ENCODE results near the gene SORCS3. TPM values are rescaled to one million over a fixed set of nuclear protein-coding genes. Genes with fewer than 3 reads are reported as not detected.

Gene SORCS3
- total and polyA plus RNA-seq, 7 experiments from 2014 or later, result 0.41 to 4.6 (median 0.61) TPM; not detected in 1

GRCh38 chr10:105262666-105263065, 621.6 kb downstream of the SORCS3 start:
- H3K36me3 Mint-ChIP-seq, result peaks cover 0 to 22% (median 7%) of the 10 kb centered on the region in 5 donors

DNA sequence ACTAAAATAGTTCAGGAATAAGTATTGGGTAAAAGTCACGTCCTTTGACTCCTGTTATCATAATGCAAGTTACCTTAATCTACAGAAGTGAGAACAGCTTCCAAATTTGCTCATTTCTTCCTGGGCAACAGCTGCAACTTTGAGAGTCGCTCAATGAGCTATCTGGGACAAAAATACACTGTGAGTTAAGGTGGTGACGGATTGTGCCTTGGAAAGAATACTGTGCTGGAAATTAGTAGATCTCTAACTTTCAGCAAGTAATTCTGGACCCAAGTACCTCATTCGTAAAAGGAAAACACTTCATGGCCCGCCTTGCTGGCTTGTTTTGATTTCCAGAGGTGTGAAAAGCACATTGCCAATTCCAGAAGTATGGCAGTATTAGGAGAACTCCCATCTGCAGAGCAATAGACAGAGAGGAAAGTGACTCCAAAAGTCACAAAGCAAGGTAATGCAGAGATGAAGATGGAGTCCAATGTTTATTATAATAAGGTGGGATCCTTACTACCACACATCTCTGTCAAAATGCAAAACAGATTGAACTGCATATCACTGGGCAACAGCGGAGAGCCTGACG, 626.0 kb downstream of the SORCS3 start:
- POLR2A ChIA-PET, result no interaction called here
- CTCF ChIA-PET, result no interaction called here
- no peaks in the 10 kb centered on the region for H3K27me3 Mint-ChIP-seq
- H3K27me3 ChIP-seq (ENCODE audit: control insufficient read depth in 2 of 2, insufficient read depth in 2 of 2, low read length in 2 of 2), result no peaks in the 10 kb centered on the region
- peaks cover 0 to 2% (median 0%) of the 10 kb centered on the region in 11 donors for H3K9me3 Mint-ChIP-seq
- H3K4me3 ChIP-seq (ENCODE audit: low read length), result no peak overlapping the region
- ATAC-seq (no peak), DNase-seq (no peak)
- no peaks in the 10 kb centered on the region for H3K9me3 ChIP-seq (ENCODE audit: control insufficient read depth in 2 of 3, low read length in 3 of 3)
- H3K4me1 ChIP-seq (ENCODE audit: control insufficient read depth in 2 of 2, insufficient read depth in 2 of 2, low read length in 2 of 2), result no peaks in the 10 kb centered on the region
- no peaks in the 10 kb centered on the region for H3K36me3 ChIP-seq (ENCODE audit: control insufficient read depth in 2 of 3, insufficient read depth in 3 of 3, low read length in 3 of 3)
- H3K4me1 Mint-ChIP-seq, result no peaks in the 10 kb centered on the region
- no peak overlapping the region for H3K27ac Mint-ChIP-seq
- intact Hi-C loops (cut with micrococcal nuclease), result no loop called here
- H3K27ac ChIP-seq (ENCODE audit: low read depth, low read length), result no peak overlapping the region
- no peak overlapping the region for H3K4me3 Mint-ChIP-seq
- peaks cover 0 to 16% (median 4%) of the 10 kb centered on the region in 5 donors for H3K36me3 Mint-ChIP-seq

More at GRCh38 chr10:105262666-105263065, 621.6 kb downstream of the SORCS3 start:
- no peak overlapping the region for H3K4me3 Mint-ChIP-seq
- ChIA-PET CTCF (no interaction called here), POLR2A (no interaction called here)
- ATAC-seq (no peak), DNase-seq (no peak)
- H3K4me1 ChIP-seq (ENCODE audit: control insufficient read depth in 2 of 2, insufficient read depth in 2 of 2, low read length in 2 of 2), result no peaks in the 10 kb centered on the region
- no peaks in the 10 kb centered on the region for H3K4me1 Mint-ChIP-seq
- intact Hi-C loops (cut with micrococcal nuclease), result no loop called here
- H3K4me3 ChIP-seq (ENCODE audit: low read length), result no peak overlapping the region
- peaks cover 0 to 2% (median 0%) of the 10 kb centered on the region in 11 donors for H3K9me3 Mint-ChIP-seq
- no peaks in the 10 kb centered on the region for H3K9me3 ChIP-seq (ENCODE audit: control insufficient read depth in 2 of 3, low read length in 3 of 3)
- H3K27me3 ChIP-seq (ENCODE audit: control insufficient read depth in 2 of 2, insufficient read depth in 2 of 2, low read length in 2 of 2), result no peaks in the 10 kb centered on the region
- H3K27ac Mint-ChIP-seq, result no peak overlapping the region
- H3K27me3 Mint-ChIP-seq, result no peaks in the 10 kb centered on the region
- no peaks in the 10 kb centered on the region for H3K36me3 ChIP-seq (ENCODE audit: control insufficient read depth in 2 of 3, insufficient read depth in 3 of 3, low read length in 3 of 3)
- H3K27ac ChIP-seq (ENCODE audit: low read depth, low read length), result no peak overlapping the region

DNA sequence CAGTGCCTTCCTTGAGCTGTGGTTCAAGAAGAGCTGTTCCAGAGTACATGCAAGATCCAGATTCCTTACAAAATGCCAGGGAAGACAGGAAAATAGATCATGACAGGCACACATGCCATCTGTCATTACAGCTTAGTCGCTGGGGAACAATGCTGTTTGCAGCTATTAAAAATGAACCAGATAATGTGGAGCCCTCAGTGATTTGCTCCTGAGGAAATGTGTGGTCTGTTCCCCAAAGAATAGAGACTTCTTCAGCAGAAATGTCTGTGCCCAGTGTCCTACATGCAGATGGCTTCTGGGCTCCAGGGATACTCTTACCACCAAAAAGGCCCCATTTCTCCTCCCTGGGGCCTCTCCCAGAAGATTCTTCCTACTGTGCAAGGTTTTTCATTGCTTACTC, 627.9 kb downstream of the SORCS3 start:
- no peak for ATAC-seq
- no peak overlapping the region for H3K4me3 ChIP-seq (ENCODE audit: low read length)
- no peaks in the 10 kb centered on the region for H3K36me3 ChIP-seq (ENCODE audit: control insufficient read depth in 2 of 3, insufficient read depth in 3 of 3, low read length in 3 of 3)
- H3K9me3 Mint-ChIP-seq, result peaks cover 0 to 2% (median 0%) of the 10 kb centered on the region in 11 donors
- no peaks in the 10 kb centered on the region for H3K27me3 Mint-ChIP-seq
- H3K36me3 Mint-ChIP-seq, result peaks cover 0 to 4% (median 0%) of the 10 kb centered on the region in 5 donors
- H3K27ac ChIP-seq (ENCODE audit: low read depth, low read length), result no peak overlapping the region
- no peak overlapping the region for H3K27ac Mint-ChIP-seq
- ChIA-PET CTCF (no interaction called here), POLR2A (no interaction called here)
- peaks cover 0 to under 1% (median 0%) of the 10 kb centered on the region in 7 donors for H3K4me1 Mint-ChIP-seq
- H3K4me3 Mint-ChIP-seq, result no peak overlapping the region
- intact Hi-C loops (cut with micrococcal nuclease), result no loop called here
- DNase-seq, result no peak
- no peaks in the 10 kb centered on the region for H3K27me3 ChIP-seq (ENCODE audit: control insufficient read depth in 2 of 2, insufficient read depth in 2 of 2, low read length in 2 of 2)
- H3K9me3 ChIP-seq (ENCODE audit: control insufficient read depth in 2 of 3, low read length in 3 of 3), result no peaks in the 10 kb centered on the region
- no peaks in the 10 kb centered on the region for H3K4me1 ChIP-seq (ENCODE audit: control insufficient read depth in 2 of 2, insufficient read depth in 2 of 2, low read length in 2 of 2)

DNA sequence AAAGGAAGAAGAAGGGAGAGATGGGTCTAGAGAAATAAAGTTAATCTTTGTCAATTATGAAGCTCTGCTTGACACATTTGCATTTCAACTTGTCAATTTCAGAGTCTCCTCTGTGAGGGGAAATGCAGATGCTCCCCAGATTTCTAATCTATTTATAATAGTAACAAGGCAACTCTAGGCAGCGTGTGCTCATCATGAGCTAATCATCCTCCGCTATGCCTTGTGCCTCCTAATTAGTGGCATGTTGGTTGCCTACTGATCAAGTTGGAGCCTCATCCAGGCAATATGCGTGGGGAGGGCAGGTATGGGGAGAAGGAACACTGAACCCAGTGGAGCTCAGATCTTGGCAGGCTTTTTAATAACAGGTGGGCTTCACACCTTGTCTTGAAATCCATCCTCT, 628.6 kb downstream of the SORCS3 start:
- no peaks in the 10 kb centered on the region for H3K9me3 ChIP-seq (ENCODE audit: control insufficient read depth in 2 of 3, low read length in 3 of 3)
- CTCF ChIA-PET, result no interaction called here
- Mint-ChIP-seq H3K36me3 (peaks cover 0 to 4% (median 0%) of the 10 kb centered on the region in 5 donors), H3K27me3 (no peaks in the 10 kb centered on the region), H3K9me3 (peaks cover 0 to 2% (median 0%) of the 10 kb centered on the region in 11 donors), H3K4me3 (no peak overlapping the region), H3K4me1 (peaks cover 0 to 8% (median 0%) of the 10 kb centered on the region in 7 donors), H3K27ac (no peak overlapping the region)
- no peak for ATAC-seq
- no peak for DNase-seq
- no peak overlapping the region for H3K27ac ChIP-seq (ENCODE audit: low read depth, low read length)
- POLR2A ChIA-PET, result no interaction called here
- no peaks in the 10 kb centered on the region for H3K27me3 ChIP-seq (ENCODE audit: control insufficient read depth in 2 of 2, insufficient read depth in 2 of 2, low read length in 2 of 2)
- no peaks in the 10 kb centered on the region for H3K36me3 ChIP-seq (ENCODE audit: control insufficient read depth in 2 of 3, insufficient read depth in 3 of 3, low read length in 3 of 3)
- intact Hi-C loops (cut with micrococcal nuclease), result no loop called here
- no peaks in the 10 kb centered on the region for H3K4me1 ChIP-seq (ENCODE audit: control insufficient read depth in 2 of 2, insufficient read depth in 2 of 2, low read length in 2 of 2)
- no peak overlapping the region for H3K4me3 ChIP-seq (ENCODE audit: low read length)

DNA sequence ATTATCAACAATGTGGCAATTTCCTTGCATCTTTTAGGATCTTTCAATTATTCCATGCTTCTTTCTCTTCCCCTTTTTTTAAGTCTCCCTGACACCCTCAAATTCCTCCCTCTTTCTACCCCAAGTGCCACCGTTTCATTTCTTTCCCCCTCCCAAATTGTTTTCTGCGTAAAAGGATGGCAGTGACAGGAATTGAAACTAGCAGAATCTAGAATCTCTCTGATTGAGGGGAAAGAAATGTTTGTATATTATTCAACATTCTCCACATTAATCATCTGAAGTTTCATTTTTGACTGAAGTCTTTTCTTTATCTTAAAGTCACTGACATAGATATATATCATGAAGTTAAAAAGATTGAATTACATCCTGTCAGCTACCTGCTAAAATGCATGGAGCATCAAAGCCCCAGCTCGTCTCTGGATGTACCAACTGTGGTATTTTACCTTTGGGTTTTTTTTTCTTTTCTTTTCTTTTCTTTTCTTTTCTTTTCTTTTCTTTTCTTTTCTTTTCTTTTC, 633.5 kb downstream of the SORCS3 start:
- Mint-ChIP-seq H3K27me3 (no peaks in the 10 kb centered on the region), H3K4me1 (peaks cover 0 to 12% (median 0%) of the 10 kb centered on the region in 7 donors), H3K36me3 (no peaks in the 10 kb centered on the region), H3K4me3 (no peak overlapping the region), H3K27ac (no peak overlapping the region), H3K9me3 (peaks cover 0 to 3% (median 0%) of the 10 kb centered on the region in 11 donors)
- Histone ChIP-seq H3K27ac (ENCODE audit: low read depth, low read length) (no peak overlapping the region), H3K36me3 (ENCODE audit: control insufficient read depth in 2 of 3, insufficient read depth in 3 of 3, low read length in 3 of 3) (no peaks in the 10 kb centered on the region), H3K9me3 (ENCODE audit: control insufficient read depth in 2 of 3, low read length in 3 of 3) (no peaks in the 10 kb centered on the region), H3K4me1 (ENCODE audit: control insufficient read depth in 2 of 2, insufficient read depth in 2 of 2, low read length in 2 of 2) (no peaks in the 10 kb centered on the region), H3K27me3 (ENCODE audit: control insufficient read depth in 2 of 2, insufficient read depth in 2 of 2, low read length in 2 of 2) (no peaks in the 10 kb centered on the region), H3K4me3 (ENCODE audit: low read length) (no peak overlapping the region)
- DNase-seq, result no peak
- CTCF ChIA-PET, result no interaction called here
- no peak for ATAC-seq
- intact Hi-C loops (cut with micrococcal nuclease), result no loop called here
- POLR2A ChIA-PET, result no interaction called here

- ATAC-seq (no peak), DNase-seq (no peak)
- Mint-ChIP-seq H3K9me3 (peaks cover 0 to 3% (median 0%) of the 10 kb centered on the region in 11 donors), H3K27ac (no peak overlapping the region), H3K4me1 (peaks cover 0 to 15% (median 0%) of the 10 kb centered on the region in 7 donors), H3K27me3 (peaks cover 0 to 4% (median 0%) of the 10 kb centered on the region in 5 donors), H3K4me3 (no peak overlapping the region), H3K36me3 (peaks cover 0 to 4% (median 0%) of the 10 kb centered on the region in 5 donors)
- H3K36me3 ChIP-seq (ENCODE audit: control insufficient read depth in 2 of 3, insufficient read depth in 3 of 3, low read length in 3 of 3), result no peaks in the 10 kb centered on the region
- intact Hi-C loops (cut with micrococcal nuclease), result no loop called here
- no peak overlapping the region for H3K27ac ChIP-seq (ENCODE audit: low read depth, low read length)
- no peaks in the 10 kb centered on the region for H3K9me3 ChIP-seq (ENCODE audit: control insufficient read depth in 2 of 3, low read length in 3 of 3)
- ChIA-PET POLR2A (no interaction called here), CTCF (no interaction called here)
- H3K4me3 ChIP-seq (ENCODE audit: low read length), result no peak overlapping the region
- no peaks in the 10 kb centered on the region for H3K4me1 ChIP-seq (ENCODE audit: control insufficient read depth in 2 of 2, insufficient read depth in 2 of 2, low read length in 2 of 2)
- H3K27me3 ChIP-seq (ENCODE audit: control insufficient read depth in 2 of 2, insufficient read depth in 2 of 2, low read length in 2 of 2), result no peaks in the 10 kb centered on the region
Measured at GRCh38 chr10:105278439-105278838, 637.3 kb downstream of the SORCS3 start.

GRCh38 chr10:105279101-105279500, 638.0 kb downstream of the SORCS3 start:
- no peak for ATAC-seq
- peaks cover 0 to 4% (median 0%) of the 10 kb centered on the region in 5 donors for H3K27me3 Mint-ChIP-seq
- Histone ChIP-seq H3K9me3 (ENCODE audit: control insufficient read depth in 2 of 3, low read length in 3 of 3) (no peaks in the 10 kb centered on the region), H3K4me1 (ENCODE audit: control insufficient read depth in 2 of 2, insufficient read depth in 2 of 2, low read length in 2 of 2) (no peaks in the 10 kb centered on the region), H3K36me3 (ENCODE audit: control insufficient read depth in 2 of 3, insufficient read depth in 3 of 3, low read length in 3 of 3) (no peaks in the 10 kb centered on the region), H3K27me3 (ENCODE audit: control insufficient read depth in 2 of 2, insufficient read depth in 2 of 2, low read length in 2 of 2) (no peaks in the 10 kb centered on the region), H3K27ac (ENCODE audit: low read depth, low read length) (no peak overlapping the region), H3K4me3 (ENCODE audit: low read length) (no peak overlapping the region)
- H3K36me3 Mint-ChIP-seq, result peaks cover 0 to 4% (median 0%) of the 10 kb centered on the region in 5 donors
- no peak for DNase-seq
- POLR2A ChIA-PET, result no interaction called here
- intact Hi-C loops (cut with micrococcal nuclease), result no loop called here
- H3K27ac Mint-ChIP-seq, result no peak overlapping the region
- peaks cover 0 to 3% (median 0%) of the 10 kb centered on the region in 11 donors for H3K9me3 Mint-ChIP-seq
- CTCF ChIA-PET, result no interaction called here
- H3K4me3 Mint-ChIP-seq, result no peak overlapping the region
- peaks cover 0 to 15% (median 0%) of the 10 kb centered on the region in 7 donors for H3K4me1 Mint-ChIP-seq
